GM12878 (cell line): ENCODE data around the gene NF1. TPM values are rescaled to one million over a fixed set of nuclear protein-coding genes. Genes with fewer than 3 reads are reported as not detected.

ENCODE experiments used
- ATAC-seq: fragments of 200-7000 bp; cut with Tn5 transposase; 3 replicates; pipeline ENCODE4 v1.9.1; 2020; ENCODE audit warnings: mild to moderate bottlenecking, moderate library complexity
- BruUV-seq: library from RNA; stranded (reverse); fragments of 400-500 nt; replicated peaks from 2 replicates; lab custom pipeline; 2021; lab: Mats Ljungman, UMichigan
- CTCF ChIA-PET: fragments of 300-600 bp; sonication (Branson Sonifier 250); formaldehyde crosslinking; extraction: SDS; loops from one replicate; lab custom pipeline; 2021; ENCODE audit warnings: inconsistent platforms; lab: Yijun Ruan, JAX
- POLR2A ChIA-PET: fragments of 350-600 bp; formaldehyde crosslinking; extraction: SDS; loops from one replicate; lab custom pipeline; 2021; ENCODE audit warnings: inconsistent platforms; lab: Charles Lee
- RAD21 ChIA-PET: fragments of 300-600 bp; sonication (Branson Sonifier 250); formaldehyde crosslinking; loops from one replicate; lab custom pipeline; 2023; ENCODE audit warnings: antibody characterized with exemption; ENCODE audit not compliant: unreplicated experiment; lab: Charles Lee
- SMC1A ChIA-PET: fragments of 300-600 bp; sonication (Branson Sonifier 250); formaldehyde crosslinking; loops from one replicate; lab custom pipeline; 2023; ENCODE audit not compliant: unreplicated experiment, uncharacterized antibody; lab: Charles Lee
- DNase-seq: peaks from one replicate; pipeline ENCODE4 v3.0.0-alpha.2; 2011; ENCODE audit warnings: low read depth, low spot score
- FAIRE-seq: peaks from 3 replicates; lab custom pipeline; 2011; peaks lifted over from hg19 to GRCh38; lab: Jason Lieb, UNC
- H2AFZ ChIP-seq: 2 replicates; pipeline ENCODE4 v1.6.0; 2011; ENCODE audit warnings: low read depth, low read length, control low read depth; ENCODE audit not compliant: control insufficient read depth
- H3K27ac ChIP-seq: 2 replicates; pipeline ENCODE4 v1.5.1; 2011; ENCODE audit warnings: control low read depth; ENCODE audit not compliant: control insufficient read depth, insufficient read depth
- H3K27me3 ChIP-seq, 2 experiments: replicated peaks in 1 of 2; 2 replicates each; pipeline versions ENCODE4 v1.6.0 to v1.6.1; 2011; ENCODE audit warnings: low read length in 1 of 2; ENCODE audit not compliant: control insufficient read depth in 2 of 2, insufficient read depth in 2 of 2
- H3K36me3 ChIP-seq, 2 experiments: 2 replicates each; pipeline ENCODE4 v1.5.1; 2011; ENCODE audit warnings: low read length in 1 of 2; ENCODE audit not compliant: control insufficient read depth in 2 of 2, insufficient read depth in 2 of 2
- H3K4me1 ChIP-seq: 2 replicates; pipeline ENCODE4 v1.6.1; 2011; ENCODE audit warnings: mild to moderate bottlenecking, low read length, moderate library complexity, mixed read lengths; ENCODE audit not compliant: control insufficient read depth, insufficient read depth
- H3K4me2 ChIP-seq: 2 replicates; pipeline ENCODE4 v1.6.0; 2011; ENCODE audit warnings: control low read depth; ENCODE audit not compliant: control insufficient read depth, insufficient read depth
- H3K4me3 ChIP-seq: fragments of 200-600 bp; sonication (generic); 2 replicates; pipeline ENCODE4 v1.5.1; 2016
- H3K79me2 ChIP-seq: 2 replicates; pipeline ENCODE4 v1.6.0; 2011; ENCODE audit warnings: low read length; ENCODE audit not compliant: control insufficient read depth, insufficient read depth
- H3K9ac ChIP-seq: 2 replicates; pipeline ENCODE4 v1.8.0; 2011; ENCODE audit warnings: low read length, control low read depth, mixed read lengths; ENCODE audit not compliant: control insufficient read depth, insufficient read depth
- H3K9me3 ChIP-seq: replicated peaks from 3 replicates; pipeline ENCODE4 v1.5.1; 2011; ENCODE audit warnings: mild to moderate bottlenecking, low read length; ENCODE audit not compliant: control insufficient read depth, insufficient read depth
- H4K20me1 ChIP-seq: 2 replicates; pipeline ENCODE4 v1.6.0; 2011; ENCODE audit not compliant: control insufficient read depth, insufficient read depth
- BRCA1 ChIP-seq: IDR thresholded peaks from 2 replicates; pipeline ENCODE4 v1.6.1; 2011; ENCODE audit warnings: low read depth, low read length, improper control_type of control experiment
- GATAD2B ChIP-seq: fragments of 450-650 bp; conservative IDR thresholded peaks from 2 replicates; pipeline ENCODE4 v1.6.1; 2017; ENCODE audit warnings: low read depth, mild to moderate bottlenecking, moderate library complexity
- HDAC6 ChIP-seq: fragments of 200-600 bp; sonication (generic); IDR thresholded peaks from one replicate; pipeline ENCODE4 v1.8.0; 2017; ENCODE audit warnings: antibody characterized with exemption; ENCODE audit not compliant: unreplicated experiment
- IKZF1 ChIP-seq: fragments of 450-650 bp; conservative IDR thresholded peaks from 2 replicates; pipeline ENCODE4 v1.6.1; 2017; ENCODE audit warnings: antibody characterized with exemption, mild to moderate bottlenecking
- MYB ChIP-seq: fragments of 150-350 bp; IDR thresholded peaks from 2 replicates; pipeline ENCODE4 v1.6.1; 2014; ENCODE audit warnings: mild to moderate bottlenecking, low read depth, low read length, borderline replicate concordance
- RB1 ChIP-seq: fragments of 450-650 bp; formaldehyde crosslinking; IDR thresholded peaks from 2 replicates; pipeline ENCODE4 v1.6.1; 2017; ENCODE audit warnings: mild to moderate bottlenecking, borderline replicate concordance
- SPI1 ChIP-seq: IDR thresholded peaks from 2 replicates; pipeline ENCODE4 v1.6.1; 2011; ENCODE audit warnings: low read depth, mild to moderate bottlenecking, low read length, moderate library complexity, borderline replicate concordance; ENCODE audit not compliant: insufficient read depth
- SREBF2 ChIP-seq: IDR thresholded peaks from 2 replicates; pipeline ENCODE4 v1.6.1; 2012; ENCODE audit warnings: mild to moderate bottlenecking, low read length
- whole genome bisulfite sequencing: methylation state at CpG from one replicate; pipeline ENCODE4 v1.1.6; 2016; ENCODE audit warnings: low lambda C conversion rate; ENCODE audit not compliant: insufficient replicate concordance, insufficient coverage; ENCODE audit errors: missing lambda C conversion rate; 5-methylcytosine and 5-hydroxymethylcytosine counted together
- in situ Hi-C: fragments of 300-500 bp; cut with MboI; formaldehyde crosslinking; loops from 9 replicates; pipeline ENCODE4 v1.14.3; 2018; ENCODE audit warnings: mixed read lengths
- intact Hi-C: fragments of 100-400 bp; cut with micrococcal nuclease; formaldehyde crosslinking; loops from one replicate; pipeline ENCODE4 v1.14.2; 2022; ENCODE audit not compliant: unreplicated experiment
- polyA plus RNA-seq, 11 experiments: library from polyadenylated mRNA; depleted of rRNA in 4 of 11; unstranded in 6 of 11; stranded (reverse) in 5 of 11; fragments of >200 nt; fragmentation: Nextera tagmentation in 4 of 11; fragmentation: Illumina TruSeq in 1 of 11; extraction: Ambion mirVana in 4 of 11; extraction: Trizol in 1 of 11; gene quantifications; 1 replicate in 1 of 11; 2 replicates in 10 of 11; pipeline versions ENCODE4 v1.2.1 to v1.2.3, GENCODE V29; 2011 to 2016; ENCODE audit warnings: inconsistent platforms in 2 of 11, missing spikeins in 2 of 11, low read depth in 1 of 11
- total RNA-seq, 4 experiments: library from RNA; depleted of rRNA in 3 of 4; stranded (reverse); fragments of >200 nt in 3 of 4; fragmentation: Illumina TruSeq in 1 of 4; extraction: Trizol in 1 of 4; gene quantifications; 2 replicates each; pipeline versions ENCODE4 v1.2.1 to v1.2.3, GENCODE V29; 2013 to 2021
- TF ChIP-seq, protein P1 (sequence below): fragments of 450-650 bp; IDR thresholded peaks from 2 replicates; pipeline ENCODE4 v1.6.1; 2016; ENCODE audit warnings: mild to moderate bottlenecking

NF1 gene
- total and polyA plus RNA-seq, 10 of the 15 experiments (the other 5 are each of a cell fraction or from before 2014, with no cell fraction given): 2.5 to 31.8 (median 16.6) TPM

DNA sequence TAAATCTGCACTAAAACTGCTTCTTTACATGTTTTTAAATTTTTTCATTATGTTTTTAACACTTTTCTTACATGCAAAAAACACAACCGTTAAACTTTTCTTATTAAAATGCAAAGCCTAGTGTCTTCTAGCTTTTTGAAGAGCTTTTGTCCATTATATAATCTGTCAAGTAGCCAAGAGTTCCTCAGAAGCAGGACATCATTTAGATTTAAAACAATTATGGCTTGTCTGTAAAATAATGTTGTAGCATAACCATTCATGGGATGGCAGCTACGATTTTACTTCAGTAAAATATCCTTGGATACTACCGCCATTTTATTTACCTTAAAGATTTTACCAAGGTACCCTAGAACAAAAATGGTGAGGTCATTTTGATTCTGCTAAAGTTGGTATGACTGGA lies 199.5 kb downstream of the NF1 start:
- RAD21 ChIA-PET: no interaction called here
- CTCF ChIA-PET: interaction anchor here (0.7 to 0.9 kb wide), 2 partner anchors 9 to 13 kb away, joined by 3 read pairs; no protein-coding TSS in a partner anchor
- Histone ChIP-seq H3K4me2 (no peak overlapping the region), H3K79me2 (no peaks in the 10 kb centered on the region), H3K9me3 (no peaks in the 10 kb centered on the region)
- no TSS peak for BruUV-seq
- TF ChIP-seq RB1: no peak
- no peak for TF ChIP-seq IKZF1
- TF ChIP-seq SPI1: no peak
- no peak for TF ChIP-seq BRCA1
- no peak for TF ChIP-seq SREBF2
- TF ChIP-seq GATAD2B: no peak
- TF ChIP-seq, protein P1, sequence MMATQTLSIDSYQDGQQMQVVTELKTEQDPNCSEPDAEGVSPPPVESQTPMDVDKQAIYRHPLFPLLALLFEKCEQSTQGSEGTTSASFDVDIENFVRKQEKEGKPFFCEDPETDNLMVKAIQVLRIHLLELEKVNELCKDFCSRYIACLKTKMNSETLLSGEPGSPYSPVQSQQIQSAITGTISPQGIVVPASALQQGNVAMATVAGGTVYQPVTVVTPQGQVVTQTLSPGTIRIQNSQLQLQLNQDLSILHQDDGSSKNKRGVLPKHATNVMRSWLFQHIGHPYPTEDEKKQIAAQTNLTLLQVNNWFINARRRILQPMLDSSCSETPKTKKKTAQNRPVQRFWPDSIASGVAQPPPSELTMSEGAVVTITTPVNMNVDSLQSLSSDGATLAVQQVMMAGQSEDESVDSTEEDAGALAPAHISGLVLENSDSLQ: no peak
- TF ChIP-seq MYB: no peak
- TF ChIP-seq HDAC6: no peak
- TF ChIP-seq, all 136 proteins: peak for 0
- H3K9ac ChIP-seq: no peak overlapping the region
- H3K36me3 ChIP-seq: no peaks in the 10 kb centered on the region; a peak in 2 of 4 replicates
- H3K4me1 ChIP-seq: no peaks in the 10 kb centered on the region
- in situ Hi-C loops (no loop called here), intact Hi-C loops (no loop called here)
- 98% methylated on average over 3 of the region's 3 CpGs for WGBS
- DNase-seq: no peak
- H2AFZ ChIP-seq: no peak overlapping the region
- POLR2A ChIA-PET: no interaction called here
- H3K27ac ChIP-seq: no peak overlapping the region
- ATAC-seq: no peak
- SMC1A ChIA-PET: no interaction called here
- H3K27me3 ChIP-seq: no peaks in the 10 kb centered on the region
- no peak overlapping the region for H3K4me3 ChIP-seq
- H4K20me1 ChIP-seq: no peaks in the 10 kb centered on the region
- no peak for FAIRE-seq
